Measurements from ENCODE around the gene NT5DC1. TPM values are rescaled to one million over a fixed set of nuclear protein-coding genes. Genes with fewer than 3 reads are reported as not detected.
A peak's percentile ranks its signal among the peaks of the same experiment; 100 is the strongest.

Gene NT5DC1
- total RNA-seq, 4 donors from 2014 or later = 7.4 to 12.9 (median 11.4) TPM

DNA sequence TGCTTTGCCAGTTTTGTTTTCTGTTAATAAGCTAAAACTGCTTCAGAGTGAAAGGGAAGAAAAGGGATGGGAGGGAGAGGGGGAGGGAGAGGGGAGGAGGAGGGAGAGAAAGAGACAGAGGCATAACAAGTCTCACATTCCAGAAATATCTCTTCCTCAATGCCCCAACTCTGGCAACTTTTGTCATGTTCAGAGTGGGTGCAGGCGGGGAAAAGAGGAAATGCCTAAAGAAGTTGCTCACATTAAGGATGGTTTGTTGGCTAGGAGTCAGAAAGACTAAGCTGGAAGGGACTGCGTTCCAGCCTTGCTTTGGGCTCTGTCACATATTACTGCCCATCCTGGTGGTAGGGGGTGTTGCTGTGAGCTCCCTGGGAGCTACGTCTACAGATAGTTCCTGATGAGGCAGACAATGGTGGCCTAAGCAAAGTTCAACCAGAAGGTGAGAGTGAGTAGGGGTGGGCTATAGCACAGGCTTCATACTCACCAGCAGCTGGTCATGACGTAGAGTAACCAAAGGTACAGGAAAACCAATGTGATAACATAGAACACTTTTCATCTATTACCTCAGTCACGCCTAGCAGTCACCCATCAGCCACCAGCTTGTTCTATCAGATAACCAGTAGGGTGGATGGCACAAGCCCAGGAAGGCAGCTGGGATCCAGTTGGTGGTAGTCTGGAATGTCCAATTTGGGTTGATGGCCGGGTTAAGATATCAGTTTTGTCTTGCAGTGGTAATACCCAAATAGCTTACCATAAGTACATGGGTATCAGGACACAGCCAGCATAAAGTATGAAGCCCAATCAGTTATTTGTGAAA is 151.1 kb downstream of the NT5DC1 start:
- Histone ChIP-seq H3K27me3 (no peaks in the 10 kb centered on the region), H3K9me3 (no peaks in the 10 kb centered on the region), H3K36me3 (no peaks in the 10 kb centered on the region), H3K4me1 (peaks cover 54% of the 10 kb centered on the region), H3K27ac (no peak overlapping the region), H3K4me3 (no peak overlapping the region)
- TF ChIP-seq, protein P1, sequence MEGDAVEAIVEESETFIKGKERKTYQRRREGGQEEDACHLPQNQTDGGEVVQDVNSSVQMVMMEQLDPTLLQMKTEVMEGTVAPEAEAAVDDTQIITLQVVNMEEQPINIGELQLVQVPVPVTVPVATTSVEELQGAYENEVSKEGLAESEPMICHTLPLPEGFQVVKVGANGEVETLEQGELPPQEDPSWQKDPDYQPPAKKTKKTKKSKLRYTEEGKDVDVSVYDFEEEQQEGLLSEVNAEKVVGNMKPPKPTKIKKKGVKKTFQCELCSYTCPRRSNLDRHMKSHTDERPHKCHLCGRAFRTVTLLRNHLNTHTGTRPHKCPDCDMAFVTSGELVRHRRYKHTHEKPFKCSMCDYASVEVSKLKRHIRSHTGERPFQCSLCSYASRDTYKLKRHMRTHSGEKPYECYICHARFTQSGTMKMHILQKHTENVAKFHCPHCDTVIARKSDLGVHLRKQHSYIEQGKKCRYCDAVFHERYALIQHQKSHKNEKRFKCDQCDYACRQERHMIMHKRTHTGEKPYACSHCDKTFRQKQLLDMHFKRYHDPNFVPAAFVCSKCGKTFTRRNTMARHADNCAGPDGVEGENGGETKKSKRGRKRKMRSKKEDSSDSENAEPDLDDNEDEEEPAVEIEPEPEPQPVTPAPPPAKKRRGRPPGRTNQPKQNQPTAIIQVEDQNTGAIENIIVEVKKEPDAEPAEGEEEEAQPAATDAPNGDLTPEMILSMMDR (IDR thresholded peaks at IDR 0.05) = no peak
- TF ChIP-seq EP300 (IDR thresholded peaks at IDR 0.05) (no peak), POLR2A (IDR thresholded peaks at IDR 0.05) (no peak), POLR2AphosphoS5 (IDR thresholded peaks at IDR 0.05) (no peak)
- WGBS = 67% methylated on average over 6 of the region's 6 CpGs
- no peak for DNase-seq (ENCODE audit: low spot score in 2 of 2)

DNA sequence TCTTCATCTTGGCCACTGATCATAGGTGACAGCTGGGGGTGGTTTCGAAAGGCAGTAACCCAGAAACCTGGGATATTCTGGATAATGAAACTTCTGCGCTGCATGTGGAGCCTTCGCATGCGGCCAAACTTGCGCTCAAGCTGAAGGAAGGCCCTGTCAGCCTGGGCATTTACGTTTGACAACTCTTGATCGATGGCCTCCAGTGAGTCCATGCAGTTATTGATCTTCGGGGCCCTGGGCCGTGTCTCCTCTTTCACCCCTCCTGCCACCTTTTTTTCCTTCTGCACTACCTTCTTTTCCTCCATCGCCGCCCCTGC is 152.5 kb downstream of the NT5DC1 start:
- Histone ChIP-seq H3K36me3 (no peaks in the 10 kb centered on the region), H3K27me3 (no peaks in the 10 kb centered on the region), H3K9me3 (no peaks in the 10 kb centered on the region), H3K4me1 (peaks cover 54% of the 10 kb centered on the region), H3K4me3 (peak overlapping the region; percentile 93), H3K27ac (peak overlapping the region; percentile 90)
- DNase-seq (ENCODE audit: low spot score in 2 of 2) = no peak
- TF ChIP-seq, protein P1 (IDR thresholded peaks at IDR 0.05) = no peak
- TF ChIP-seq POLR2AphosphoS5 (IDR thresholded peaks at IDR 0.05) = no peak
- no peak for TF ChIP-seq POLR2A (IDR thresholded peaks at IDR 0.05)
- no peak for TF ChIP-seq EP300 (IDR thresholded peaks at IDR 0.05)
- WGBS = 25% methylated on average over 11 of the region's 11 CpGs

DNA sequence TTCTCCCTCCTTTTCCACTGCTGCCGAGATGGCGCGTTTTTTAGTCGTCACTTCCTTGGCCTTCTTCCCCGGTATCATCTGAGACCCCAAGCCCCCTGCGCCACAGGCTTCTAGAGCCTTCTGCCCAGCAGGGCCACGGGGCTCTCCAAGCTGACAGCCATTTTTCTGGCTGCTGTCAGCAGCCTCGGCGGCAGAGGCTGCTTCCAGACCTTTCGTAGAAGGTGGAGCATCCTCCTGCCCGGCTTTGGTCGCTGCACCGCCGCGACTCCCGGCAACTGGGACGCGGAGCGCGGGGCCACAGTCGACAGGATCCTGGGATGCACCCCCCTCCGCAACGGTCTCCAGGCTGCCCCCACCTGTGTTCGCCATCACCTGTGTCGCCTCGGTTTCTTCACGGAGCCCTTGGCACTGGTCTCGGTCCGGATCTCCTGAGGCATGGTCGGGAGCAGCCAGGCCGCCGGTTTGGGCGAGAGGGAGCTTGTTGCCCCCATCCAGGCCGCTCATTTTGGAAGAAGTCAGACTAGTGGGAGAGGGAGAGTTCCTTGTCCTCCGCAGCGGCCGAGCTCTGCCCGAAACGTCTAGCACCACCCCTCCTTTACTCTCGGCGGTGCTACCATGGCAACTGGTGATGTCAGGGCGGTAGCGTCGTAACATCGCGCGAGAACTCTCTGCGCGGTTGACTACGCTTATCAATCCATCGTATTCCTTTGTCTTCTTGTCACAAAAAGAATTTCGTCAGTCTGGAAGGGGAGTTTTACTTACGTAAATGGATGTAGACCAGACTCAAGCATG is 153.0 kb downstream of the NT5DC1 start, which contains the start of gene TSPYL4:
Gene TSPYL4 (minus strand): TSS at position 571 of the 792 bp plus-strand sequence. CDS start 67 bp downstream, at position 504.
- H3K36me3 ChIP-seq = peaks cover 3% of the 10 kb centered on the region
- peak; percentile 97 for DNase-seq (ENCODE audit: low spot score in 2 of 2)
- H3K4me3 ChIP-seq = peak within 1 kb of the TSS; percentile 93
- H3K4me1 ChIP-seq = peaks cover 54% of the 10 kb centered on the region
- H3K9me3 ChIP-seq = no peaks in the 10 kb centered on the region
- peak within 1 kb of the TSS; percentile 90 for H3K27ac ChIP-seq
- TF ChIP-seq EP300 (IDR thresholded peaks at IDR 0.05) (no peak), POLR2AphosphoS5 (IDR thresholded peaks at IDR 0.05) (peak in 2 of 3 donors; percentile 55 to 92), POLR2A (IDR thresholded peaks at IDR 0.05) (peak; percentile 38 to 73)
- TF ChIP-seq, protein P1 (IDR thresholded peaks at IDR 0.05) = no peak
- no peaks in the 10 kb centered on the region for H3K27me3 ChIP-seq
- under 1% methylated on average over 29 of the region's 53 CpGs for WGBS

DNA sequence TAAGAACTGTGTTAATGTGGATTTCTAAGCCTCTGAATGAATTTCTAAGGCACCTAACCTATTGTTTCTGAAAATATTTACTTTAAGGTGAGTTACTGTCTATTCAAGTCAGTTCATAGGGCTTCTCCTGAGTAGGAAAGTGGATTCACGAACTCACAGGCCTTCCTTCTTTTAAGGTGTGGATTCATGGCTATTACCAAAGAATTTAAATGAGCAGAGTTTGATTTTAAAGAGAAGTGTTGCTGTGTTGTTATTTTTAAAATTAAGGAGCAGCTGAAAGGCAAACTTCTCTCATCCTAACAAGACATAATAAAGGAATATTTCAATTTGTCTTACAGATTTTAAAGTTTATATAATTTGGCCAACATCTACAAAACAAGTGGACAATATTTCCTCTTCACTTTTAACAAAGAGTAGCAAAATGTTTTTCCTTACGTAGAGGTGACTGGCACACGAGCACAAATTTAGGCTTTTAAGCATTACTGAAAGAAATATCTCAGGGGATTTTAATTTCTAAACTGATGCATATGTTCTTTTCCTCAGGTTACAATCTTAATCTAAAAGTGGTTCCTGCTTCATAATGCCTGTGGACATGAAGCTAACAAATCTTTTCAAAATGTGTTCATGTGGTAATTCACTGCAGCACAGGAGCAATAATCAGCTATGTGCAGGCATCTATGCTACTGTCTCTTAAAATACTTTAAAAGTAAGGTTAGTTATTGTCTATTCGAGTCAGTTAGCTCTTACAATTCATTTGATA is 153.8 kb downstream of the NT5DC1 start:
- DNase-seq (ENCODE audit: low spot score in 2 of 2) = no peak
- Histone ChIP-seq H3K4me3 (peak overlapping the region; percentile 93), H3K36me3 (peaks cover 7% of the 10 kb centered on the region), H3K4me1 (peaks cover 53% of the 10 kb centered on the region), H3K27ac (peak overlapping the region; percentile 90), H3K9me3 (no peaks in the 10 kb centered on the region), H3K27me3 (no peaks in the 10 kb centered on the region)
- no peak for TF ChIP-seq POLR2AphosphoS5 (IDR thresholded peaks at IDR 0.05)
- TF ChIP-seq EP300 (IDR thresholded peaks at IDR 0.05) = no peak
- TF ChIP-seq, protein P1 (IDR thresholded peaks at IDR 0.05) = no peak
- no peak for TF ChIP-seq POLR2A (IDR thresholded peaks at IDR 0.05)
- 12% methylated on average over 4 of the region's 4 CpGs for WGBS
